Parathyroid adenoma (tissue), 2 donors: Measurements from ENCODE around the gene CBFB.

Source experiments
- H2AFZ ChIP-seq: fragments of 300-600 bp; sonication (generic); one replicate; pipeline ENCODE4 v1.7.0; 2017; ENCODE audit warnings: antibody characterized with exemption, mild to moderate bottlenecking
- H3K27ac ChIP-seq: fragments of 300-600 bp; sonication (generic); one replicate; pipeline ENCODE4 v1.7.0; 2017
- H3K27me3 ChIP-seq: fragments of 300-600 bp; sonication (generic); one replicate; pipeline ENCODE4 v1.7.0; 2017; ENCODE audit warnings: low read length; ENCODE audit not compliant: control insufficient read depth, insufficient read depth
- H3K36me3 ChIP-seq: fragments of 300-600 bp; sonication (generic); one replicate; pipeline ENCODE4 v1.7.0; 2017; ENCODE audit warnings: low read length; ENCODE audit not compliant: control insufficient read depth, insufficient read depth
- H3K4me1 ChIP-seq: fragments of 300-600 bp; sonication (generic); one replicate; pipeline ENCODE4 v1.7.0; 2017; ENCODE audit warnings: control low read depth
- H3K4me2 ChIP-seq: fragments of 300-600 bp; sonication (generic); one replicate; pipeline ENCODE4 v1.7.0; 2017; ENCODE audit warnings: low read length
- H3K4me3 ChIP-seq: fragments of 300-600 bp; sonication (generic); one replicate; pipeline ENCODE4 v1.7.0; 2017; ENCODE audit warnings: low read depth, low read length
- H3K79me2 ChIP-seq: fragments of 300-600 bp; sonication (generic); one replicate; pipeline ENCODE4 v1.7.0; 2017; ENCODE audit warnings: control low read depth
- H3K9ac ChIP-seq: fragments of 300-600 bp; sonication (generic); one replicate; pipeline ENCODE4 v1.7.0; 2017; ENCODE audit warnings: mild to moderate bottlenecking
- H3K9me3 ChIP-seq: fragments of 300-600 bp; sonication (generic); one replicate; pipeline ENCODE4 v1.7.0; 2017; ENCODE audit warnings: low read length; ENCODE audit not compliant: control insufficient read depth
- CTCF ChIP-seq: fragments of 300-600 bp; sonication (generic); IDR thresholded peaks from one replicate; pipeline ENCODE4 v1.7.0; 2017; ENCODE audit warnings: antibody characterized with exemption, mild to moderate bottlenecking
- donor health status: primary hyperparathyroidism.

Gene CBFB

GRCh38 chr16:67112591-67113399 lies 83.8 kb downstream of the CBFB start:
- no peak for TF ChIP-seq CTCF
- H3K27me3 ChIP-seq, result no peaks in the 10 kb centered on the region
- peaks cover 17% of the 10 kb centered on the region for H3K4me1 ChIP-seq
- H3K27ac ChIP-seq, result no peak overlapping the region
- no peak overlapping the region for H2AFZ ChIP-seq
- no peak overlapping the region for H3K9ac ChIP-seq
- H3K36me3 ChIP-seq, result no peaks in the 10 kb centered on the region
- no peak overlapping the region for H3K4me2 ChIP-seq
- H3K79me2 ChIP-seq, result peaks cover 39% of the 10 kb centered on the region
- no peaks in the 10 kb centered on the region for H3K9me3 ChIP-seq
- no peak overlapping the region for H3K4me3 ChIP-seq

- Histone ChIP-seq H2AFZ (no peak overlapping the region), H3K36me3 (no peaks in the 10 kb centered on the region), H3K27me3 (no peaks in the 10 kb centered on the region), H3K4me3 (no peak overlapping the region), H3K27ac (no peak overlapping the region), H3K9ac (no peak overlapping the region), H3K79me2 (peaks cover 39% of the 10 kb centered on the region), H3K4me1 (peaks cover 15% of the 10 kb centered on the region), H3K9me3 (no peaks in the 10 kb centered on the region), H3K4me2 (no peak overlapping the region)
- TF ChIP-seq CTCF, result no peak
Measured at GRCh38 chr16:67114793-67115192, 85.8 kb downstream of the CBFB start.

- Histone ChIP-seq H3K9me3 (no peaks in the 10 kb centered on the region), H3K4me3 (no peak overlapping the region), H3K4me2 (no peak overlapping the region), H3K9ac (no peak overlapping the region), H3K4me1 (peaks cover 13% of the 10 kb centered on the region), H3K27me3 (no peaks in the 10 kb centered on the region), H3K79me2 (peaks cover 30% of the 10 kb centered on the region), H2AFZ (no peak overlapping the region), H3K36me3 (no peaks in the 10 kb centered on the region), H3K27ac (no peak overlapping the region)
- no peak for TF ChIP-seq CTCF
Measured at GRCh38 chr16:67115639-67116038, 86.7 kb downstream of the CBFB start.

- Histone ChIP-seq H3K27ac (no peak overlapping the region), H3K4me2 (no peak overlapping the region), H3K27me3 (no peaks in the 10 kb centered on the region)
Measured at GRCh38 chr16:67116388-67117311, 87.7 kb downstream of the CBFB start.

More at GRCh38 chr16:67116388-67117311, 87.7 kb downstream of the CBFB start:
- Histone ChIP-seq H3K9me3 (no peaks in the 10 kb centered on the region), H3K4me1 (peaks cover 4% of the 10 kb centered on the region), H3K79me2 (peaks cover 20% of the 10 kb centered on the region), H2AFZ (no peak overlapping the region), H3K4me3 (no peak overlapping the region), H3K9ac (no peak overlapping the region), H3K36me3 (no peaks in the 10 kb centered on the region)
- TF ChIP-seq CTCF, result no peak
